22Rv1 (cell line): ENCODE measurements around the gene PPP6R2.
A peak's percentile ranks its signal among the peaks of the same experiment; 100 is the strongest.

Experiments
- H3K27ac ChIP-seq: fragments of 450-650 bp; 2 replicates; pipeline ENCODE4 v1.5.1; 2017
- CTCF ChIP-seq: fragments of 450-650 bp; IDR thresholded peaks from 2 replicates; pipeline ENCODE4 v1.5.1; 2017; ENCODE audit warnings: mild to moderate bottlenecking
- ZFX ChIP-seq: fragments of 450-650 bp; IDR thresholded peaks from 2 replicates; pipeline ENCODE4 v1.6.1; 2017; ENCODE audit warnings: antibody characterized with exemption, borderline replicate concordance

PPP6R2 gene

GRCh38 chr22:50445071-50445879, 102.1 kb downstream of the PPP6R2 start:
- TF ChIP-seq CTCF (no peak), ZFX (no peak)
- peak overlapping the region; percentile 57 for H3K27ac ChIP-seq

- peak overlapping the region; percentile 57 for H3K27ac ChIP-seq
- TF ChIP-seq ZFX (no peak), CTCF (no peak)
Measured at GRCh38 chr22:50445880-50446707, 103.0 kb downstream of the PPP6R2 start.

GRCh38 chr22:50446708-50447575, 103.8 kb downstream of the PPP6R2 start:
- TF ChIP-seq CTCF: no peak
- no peak for TF ChIP-seq ZFX
- peak overlapping the region; percentile 57; the same call in 1 of the 2 replicates for H3K27ac ChIP-seq

GRCh38 chr22:50447576-50448551, 104.7 kb downstream of the PPP6R2 start:
- TF ChIP-seq ZFX (no peak), CTCF (no peak)
- no peak overlapping the region for H3K27ac ChIP-seq

- H3K27ac ChIP-seq: peak overlapping the region; percentile 22; the same call in 1 of the 2 replicates
- TF ChIP-seq ZFX (no peak), CTCF (no peak)
Measured at GRCh38 chr22:50452649-50453048, 109.5 kb downstream of the PPP6R2 start.

GRCh38 chr22:50454556-50455075, 111.5 kb downstream of the PPP6R2 start:
- no peak for TF ChIP-seq ZFX
- TF ChIP-seq CTCF: no peak
- H3K27ac ChIP-seq: no peak overlapping the region
